ENCODE data around the gene CLDND2. TPM values are rescaled to one million over a fixed set of nuclear protein-coding genes. Genes with fewer than 3 reads are reported as not detected.

The CLDND2 gene
- total and polyA plus RNA-seq, 10 donors: 0.36 to 4.9 (median 2.5) TPM; not detected in 2

DNA sequence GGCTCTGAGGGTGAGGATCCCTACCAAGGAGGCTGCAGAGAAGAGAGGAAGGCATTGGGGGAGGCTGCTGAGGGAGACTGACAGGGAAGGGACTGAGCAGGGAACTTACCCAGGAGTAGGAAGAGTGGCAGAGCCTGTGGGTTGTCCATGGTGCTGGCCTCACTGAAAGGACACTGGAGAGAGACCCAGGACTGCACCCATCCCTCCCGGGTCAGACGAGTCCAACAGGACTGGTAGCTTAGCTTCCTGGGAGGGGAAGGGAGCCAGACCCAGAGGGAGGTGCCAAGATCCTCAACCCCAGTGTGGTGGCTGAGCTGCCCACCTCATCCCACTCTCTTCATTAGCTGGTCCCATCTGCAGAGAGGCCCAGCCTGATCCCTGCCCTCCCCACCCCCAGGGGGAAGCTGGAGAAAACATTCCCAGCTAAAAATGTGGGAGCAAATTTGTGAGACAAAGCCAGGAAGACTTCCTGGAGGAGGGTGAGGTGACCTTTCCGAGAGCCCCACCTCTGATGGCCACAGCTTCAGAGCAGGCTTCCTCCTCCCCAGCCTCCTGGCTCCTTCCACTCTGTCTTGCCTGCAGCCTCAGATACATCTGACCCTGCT, 26.7 kb downstream of the CLDND2 start, which contains the start of gene VSIG10L:
VSIG10L (minus strand) TSS at position 164 of the 605 bp plus-strand sequence; CDS start at position 149, 15 bp downstream.
- Histone ChIP-seq H3K36me3 (peaks cover 0 to 28% (median 13%) of the 10 kb centered on the region in 6 donors), H3K9me3 (no peaks in the 10 kb centered on the region), H3K4me3 (no peak within 1 kb of the TSS), H3K27ac (peak within 1 kb of the TSS in 2 of 8 donors; percentile 7 to 33), H3K4me1 (peaks cover 9 to 63% (median 30%) of the 10 kb centered on the region in 6 donors), H3K27me3 (replicated peaks in 1 of 7) (peaks cover 0 to 12% (median 0%) of the 10 kb centered on the region in 7 donors)
- no peak for DNase-seq
- 58 to 71% (median 58%) methylated on average over 3 of the region's 3 CpGs for WGBS, 5 donors
- TF ChIP-seq CTCF (IDR thresholded peaks at IDR 0.05 in 8 of 11, conservative IDR thresholded peaks at IDR 0.05 in 3 of 11) (no peak), POLR2A (IDR thresholded peaks at IDR 0.05) (no peak), POLR2AphosphoS5 (IDR thresholded peaks at IDR 0.05) (no peak)
- intact Hi-C loops (cut with DNase I; ENCODE audit: low total_unique reads): loop anchor here (10.0 kb wide), 1 partner anchor 53 kb away; the partner anchor contains the start of gene C19orf84

DNA sequence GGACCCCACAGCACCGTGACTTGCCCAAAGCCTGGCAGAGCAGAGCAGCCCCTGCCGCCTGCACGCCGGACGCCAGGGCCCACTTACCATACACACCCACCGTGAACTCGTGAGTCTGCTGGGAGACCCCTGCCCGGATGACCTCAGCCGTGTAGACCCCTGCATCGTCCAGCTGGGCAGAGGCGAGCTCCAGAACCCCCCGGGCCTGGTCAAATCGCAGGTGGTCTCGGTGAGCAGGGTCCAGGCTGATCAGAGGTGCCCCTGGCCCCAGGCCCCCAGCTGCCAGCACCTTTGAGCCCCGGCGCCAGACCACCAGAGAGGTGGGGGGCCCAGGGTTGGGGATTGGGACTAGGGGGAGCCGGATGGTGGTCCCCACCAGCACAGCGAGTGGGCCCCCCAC, 27.7 kb downstream of the CLDND2 start:
- no peak for TF ChIP-seq POLR2A (IDR thresholded peaks at IDR 0.05)

GRCh38 chr19:51339687-51340656, 28.8 kb downstream of the CLDND2 start:
- peak; percentile 98 for DNase-seq
- intact Hi-C loops (cut with DNase I; ENCODE audit: low total_unique reads): loop anchor here (5.0 to 10.0 kb wide), 2 partner anchors 55 to 102 kb away; partner anchors contain the start of gene C19orf84
- H3K27ac ChIP-seq: peak overlapping the region in 7 of 8 donors; percentile 41 to 85 (median 69)
- peak overlapping the region; percentile 61 to 92 (median 72) for H3K4me3 ChIP-seq
- WGBS, 5 donors: 1 to 4% (median 3%) methylated on average over 46 to 107 of the region's 107 CpGs
- peaks cover 9 to 57% (median 29%) of the 10 kb centered on the region in 6 donors for H3K4me1 ChIP-seq
- no peaks in the 10 kb centered on the region for H3K9me3 ChIP-seq
- TF ChIP-seq CTCF (IDR thresholded peaks at IDR 0.05 in 8 of 11, conservative IDR thresholded peaks at IDR 0.05 in 3 of 11) (peak in 6 of 11 experiments; percentile 6 to 48 (median 41)), POLR2AphosphoS5 (IDR thresholded peaks at IDR 0.05) (peak; percentile 72 to 86 (median 80)), POLR2A (IDR thresholded peaks at IDR 0.05) (peak in 1 of 3 donors; percentile 23)
- peaks cover 0 to 10% (median 4%) of the 10 kb centered on the region in 6 donors for H3K36me3 ChIP-seq
- peaks cover 0 to 12% (median 0%) of the 10 kb centered on the region in 7 donors for H3K27me3 ChIP-seq (replicated peaks in 1 of 7)

More for the DNA sequence above, 27.7 kb downstream of the CLDND2 start:
- H3K36me3 ChIP-seq: peaks cover 0 to 18% (median 9%) of the 10 kb centered on the region in 6 donors
- intact Hi-C loops (cut with DNase I; ENCODE audit: low total_unique reads): loop anchor here (10.0 kb wide), 1 partner anchor 54 kb away; the partner anchor contains the start of gene C19orf84
- no peaks in the 10 kb centered on the region for H3K9me3 ChIP-seq
- 92 to 96% (median 94%) methylated on average over 17 to 18 of the region's 18 CpGs for WGBS, 5 donors
- H3K27me3 ChIP-seq (replicated peaks in 1 of 7): peaks cover 0 to 12% (median 0%) of the 10 kb centered on the region in 7 donors
- peak overlapping the region in 1 of 8 donors; percentile 7 for H3K27ac ChIP-seq
- H3K4me1 ChIP-seq: peaks cover 9 to 63% (median 30%) of the 10 kb centered on the region in 6 donors
- H3K4me3 ChIP-seq: no peak overlapping the region
- no peak for DNase-seq

DNA sequence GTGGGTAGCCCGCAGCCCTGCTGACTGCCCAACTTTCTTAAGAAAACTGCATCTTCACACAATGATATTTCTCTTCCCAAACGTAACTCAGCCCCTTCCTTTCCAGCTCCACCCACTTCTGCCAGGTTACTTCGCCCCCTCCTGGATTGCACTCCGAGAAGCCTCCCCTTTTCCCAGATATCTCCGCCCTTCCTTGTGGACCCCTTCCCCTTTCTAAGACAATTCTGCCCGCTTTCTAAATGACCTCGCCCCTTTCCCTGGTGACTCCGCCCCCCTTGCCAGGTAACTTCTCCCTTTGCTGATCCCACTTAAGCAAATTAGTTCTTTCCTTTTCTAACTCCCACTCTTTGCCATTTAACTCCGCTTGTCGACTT, 29.5 kb downstream of the CLDND2 start:
- Histone ChIP-seq H3K4me1 (peaks cover 9 to 51% (median 26%) of the 10 kb centered on the region in 6 donors), H3K36me3 (peaks cover 0 to 4% (median 0%) of the 10 kb centered on the region in 6 donors), H3K27me3 (replicated peaks in 1 of 7) (peaks cover 0 to 12% (median 0%) of the 10 kb centered on the region in 7 donors), H3K9me3 (no peaks in the 10 kb centered on the region), H3K27ac (peak overlapping the region in 7 of 8 donors; percentile 41 to 85 (median 69)), H3K4me3 (peak overlapping the region; percentile 61 to 92 (median 72))
- WGBS, 5 donors: 1 to 2% (median 1%) methylated on average over 10 of the region's 10 CpGs
- no peak for DNase-seq
- no peak for TF ChIP-seq POLR2A (IDR thresholded peaks at IDR 0.05)
- TF ChIP-seq CTCF (IDR thresholded peaks at IDR 0.05 in 8 of 11, conservative IDR thresholded peaks at IDR 0.05 in 3 of 11): no peak
- no peak for TF ChIP-seq POLR2AphosphoS5 (IDR thresholded peaks at IDR 0.05)
- intact Hi-C loops (cut with DNase I; ENCODE audit: low total_unique reads): loop anchor here (5.0 kb wide), 1 partner anchor 103 kb away; no protein-coding TSS in a partner anchor

Measured in spleen (tissue), 11 donors.